Measurements from ENCODE around the gene FAM181A. TPM values are rescaled to one million over a fixed set of nuclear protein-coding genes. Genes with fewer than 3 reads are reported as not detected.

FAM181A gene
- total and polyA plus RNA-seq, 9 of the 15 experiments (the other 6 are each of a cell fraction or from before 2014, with no cell fraction given): not detected

GRCh38 chr14:93936926-93937325 is 9.8 kb downstream of the FAM181A start (continued):
- TF ChIP-seq ZNF639 (CRISPR knock-in tag; conservative IDR thresholded peaks at IDR 0.05 in 1 of 2, IDR thresholded peaks at IDR 0.05 in 1 of 2) (no peak), HIVEP1 (CRISPR knock-in tag; IDR thresholded peaks at IDR 0.05) (no peak)

DNA sequence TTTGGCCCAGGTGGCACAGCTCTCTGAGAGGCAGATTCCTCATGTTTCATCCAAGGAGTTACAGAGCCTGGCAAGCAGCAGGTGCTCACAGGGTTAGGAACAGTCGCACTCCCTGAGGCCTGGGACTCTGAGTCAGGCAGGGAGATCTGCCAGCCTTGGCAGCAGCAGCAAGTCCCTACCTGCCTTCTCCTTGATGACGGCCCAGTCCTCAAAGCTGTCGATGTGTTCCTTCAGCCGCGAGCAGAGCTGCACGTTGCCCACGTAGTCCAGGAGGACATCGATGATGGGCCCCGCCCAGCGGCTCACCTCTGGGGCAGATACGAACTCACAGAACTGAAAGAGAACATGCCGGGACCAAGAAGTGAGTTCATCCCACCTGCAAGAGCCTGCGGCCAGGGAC is 10.4 kb downstream of the FAM181A start:
- intact Hi-C loops (cut with micrococcal nuclease): loop anchor here (5.0 kb wide), 1 partner anchor 65 kb away; no protein-coding TSS in a partner anchor
- in situ Hi-C loops (cut with MboI): no loop called here
- no TSS peak for BruUV-seq (replicated peaks)
- TF ChIP-seq KDM4B (IDR thresholded peaks at IDR 0.05; ENCODE audit: borderline replicate concordance in 2 of 2, low read depth in 1 of 2) (no peak), HNRNPH1 (optimal IDR thresholded peaks at IDR 0.05; ENCODE audit: low read depth, low read length) (no peak), ZC3H4 (CRISPR knock-in tag; IDR thresholded peaks at IDR 0.05; ENCODE audit: borderline replicate concordance) (no peak), HMGXB4 (CRISPR knock-in tag; IDR thresholded peaks at IDR 0.05) (no peak), CGGBP1 (CRISPR knock-in tag; IDR thresholded peaks at IDR 0.05) (no peak), DIDO1 (tag; IDR thresholded peaks at IDR 0.05; ENCODE audit: low read depth) (no peak), DNMT1 (IDR thresholded peaks at IDR 0.05) (no peak), VEZF1 (CRISPR knock-in tag; IDR thresholded peaks at IDR 0.05) (no peak), BRD4 (IDR thresholded peaks at IDR 0.05) (no peak), HDAC1 (IDR thresholded peaks at IDR 0.05) (no peak), POLR3A (IDR thresholded peaks at IDR 0.05; ENCODE audit: borderline replicate concordance, extremely low read depth, insufficient read depth, insufficient read length) (no peak)

More for the DNA sequence above, 10.4 kb downstream of the FAM181A start:
- Histone ChIP-seq H3K4me1 (replicated peaks in 1 of 2; ENCODE audit: control insufficient read depth in 2 of 2, insufficient read depth in 2 of 2, low read length in 2 of 2) (0 out of 5 replicates have a peak, but pooled peaks cover 0 to 2% of the 10 kb centered on the region in 2 experiments), H3K79me2 (ENCODE audit: control insufficient read depth, insufficient read depth, low read length) (no peaks in the 10 kb centered on the region), H3K9ac (ENCODE audit: insufficient read depth in 1 of 2, low read depth in 2 of 2, low read length in 2 of 2) (no peak overlapping the region), H4K20me1 (replicated peaks; ENCODE audit: control insufficient read depth, insufficient read depth, low read length) (no peaks in the 10 kb centered on the region), H3K9me1 (ENCODE audit: control insufficient read depth, insufficient read depth, low read length) (no peaks in the 10 kb centered on the region), H3K36me3 (ENCODE audit: control insufficient read depth, insufficient read depth, low read length) (no peaks in the 10 kb centered on the region), H3K27ac (ENCODE audit: extremely low read depth, low read depth, low read length) (no peak overlapping the region), H3K27me3 (ENCODE audit: control insufficient read depth in 2 of 2, insufficient read depth in 2 of 2, low read length in 2 of 2) (peaks cover 0 to 19% of the 10 kb centered on the region in 2 experiments; a peak in 2 of 5 replicates), H3K4me2 (ENCODE audit: insufficient read depth, low read length) (no peak overlapping the region), H3K4me3 (no peak overlapping the region), H3K9me3 (replicated peaks; ENCODE audit: control insufficient read depth, insufficient read depth, low read depth, low read length) (no peaks in the 10 kb centered on the region), H2AFZ (ENCODE audit: low read depth, low read length) (no peak overlapping the region)
- CTCF ChIA-PET (ENCODE audit: low intra/inter-chr PET ratio): no interaction called here
- ATAC-seq (no peak), FAIRE-seq (no peak), DNase-seq (ENCODE audit: extremely low read depth in 1 of 4, low spot score in 3 of 4) (no peak)
- 1% methylated on average over 11 of the region's 13 CpGs for WGBS (ENCODE audit: insufficient coverage, low coverage, missing lambda C conversion rate)
- POLR2A ChIA-PET: interaction anchor here (1.0 kb wide), 1 partner anchor 10 kb away, joined by 4 read pairs; the partner anchor contains the start of gene FAM181A
